Fibroblast of villous mesenchyme (primary cell): ENCODE results near the gene NAGLU. TPM values are rescaled to one million over a fixed set of nuclear protein-coding genes. Genes with fewer than 3 reads are reported as not detected.

ENCODE experiments used
- DNase-seq: peaks from one replicate; pipeline ENCODE4 v3.0.0-alpha.2; 2010; ENCODE audit warnings: low read depth
- H3K4me3 ChIP-seq: 2 replicates; pipeline ENCODE4 v1.5.1; 2011; ENCODE audit warnings: low read depth, mild to moderate bottlenecking, low read length
- total RNA-seq: library from RNA; depleted of rRNA; stranded (reverse); fragments of >200 nt; gene quantifications from 2 replicates; pipeline ENCODE4 v1.2.3, GENCODE V29; 2012
- TF ChIP-seq, protein P1 (sequence below): IDR thresholded peaks from 2 replicates; pipeline ENCODE4 v1.5.1; 2012; ENCODE audit warnings: low read depth, mild to moderate bottlenecking, low read length; ENCODE audit not compliant: insufficient read depth

NAGLU gene
- total RNA-seq, 1 donor, result 28.5 TPM

DNA sequence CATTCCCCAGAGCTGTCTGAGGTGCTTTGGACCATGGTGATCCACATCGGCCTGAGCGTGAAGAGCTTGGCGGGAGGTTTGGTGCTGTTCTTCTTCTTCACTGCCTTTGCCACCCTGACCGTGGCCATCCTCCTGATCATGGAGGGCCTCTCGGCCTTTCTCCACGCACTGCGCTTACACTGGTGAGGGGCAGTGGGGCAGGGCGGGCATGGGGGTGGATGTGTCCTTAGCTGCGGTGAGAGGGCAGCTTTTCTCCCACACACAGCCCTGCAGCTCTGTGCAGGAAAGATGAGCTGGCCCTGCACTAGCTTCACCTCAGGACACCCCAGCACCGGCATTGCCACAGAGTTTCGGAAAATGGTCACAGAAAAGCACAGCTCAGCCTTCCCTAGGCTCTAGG is 21.8 kb upstream of the NAGLU start:
- no peak for DNase-seq
- TF ChIP-seq, protein P1, sequence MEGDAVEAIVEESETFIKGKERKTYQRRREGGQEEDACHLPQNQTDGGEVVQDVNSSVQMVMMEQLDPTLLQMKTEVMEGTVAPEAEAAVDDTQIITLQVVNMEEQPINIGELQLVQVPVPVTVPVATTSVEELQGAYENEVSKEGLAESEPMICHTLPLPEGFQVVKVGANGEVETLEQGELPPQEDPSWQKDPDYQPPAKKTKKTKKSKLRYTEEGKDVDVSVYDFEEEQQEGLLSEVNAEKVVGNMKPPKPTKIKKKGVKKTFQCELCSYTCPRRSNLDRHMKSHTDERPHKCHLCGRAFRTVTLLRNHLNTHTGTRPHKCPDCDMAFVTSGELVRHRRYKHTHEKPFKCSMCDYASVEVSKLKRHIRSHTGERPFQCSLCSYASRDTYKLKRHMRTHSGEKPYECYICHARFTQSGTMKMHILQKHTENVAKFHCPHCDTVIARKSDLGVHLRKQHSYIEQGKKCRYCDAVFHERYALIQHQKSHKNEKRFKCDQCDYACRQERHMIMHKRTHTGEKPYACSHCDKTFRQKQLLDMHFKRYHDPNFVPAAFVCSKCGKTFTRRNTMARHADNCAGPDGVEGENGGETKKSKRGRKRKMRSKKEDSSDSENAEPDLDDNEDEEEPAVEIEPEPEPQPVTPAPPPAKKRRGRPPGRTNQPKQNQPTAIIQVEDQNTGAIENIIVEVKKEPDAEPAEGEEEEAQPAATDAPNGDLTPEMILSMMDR, result no peak
- no peak overlapping the region for H3K4me3 ChIP-seq

DNA sequence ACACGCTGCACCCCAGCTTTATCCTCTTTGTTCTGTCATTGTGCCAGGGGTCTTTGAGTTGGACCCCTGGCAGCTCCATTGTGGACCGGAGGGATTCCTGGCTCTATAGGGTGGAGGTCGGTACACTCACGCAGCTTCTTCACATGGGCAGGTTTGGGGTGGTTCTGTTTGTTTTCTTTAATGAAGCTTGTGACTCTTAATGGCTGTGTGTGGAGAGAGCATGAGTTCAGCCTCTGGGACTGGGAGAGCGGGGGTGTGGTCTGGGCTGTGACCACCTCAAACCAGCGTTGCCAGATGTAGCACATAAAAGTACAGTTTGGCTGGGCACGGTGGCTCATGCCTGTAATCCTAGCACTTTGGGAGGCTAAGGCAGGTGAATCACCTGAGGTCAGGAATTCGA is 21.2 kb upstream of the NAGLU start:
- no peak for DNase-seq
- TF ChIP-seq, protein P1, result no peak
- no peak overlapping the region for H3K4me3 ChIP-seq

DNA sequence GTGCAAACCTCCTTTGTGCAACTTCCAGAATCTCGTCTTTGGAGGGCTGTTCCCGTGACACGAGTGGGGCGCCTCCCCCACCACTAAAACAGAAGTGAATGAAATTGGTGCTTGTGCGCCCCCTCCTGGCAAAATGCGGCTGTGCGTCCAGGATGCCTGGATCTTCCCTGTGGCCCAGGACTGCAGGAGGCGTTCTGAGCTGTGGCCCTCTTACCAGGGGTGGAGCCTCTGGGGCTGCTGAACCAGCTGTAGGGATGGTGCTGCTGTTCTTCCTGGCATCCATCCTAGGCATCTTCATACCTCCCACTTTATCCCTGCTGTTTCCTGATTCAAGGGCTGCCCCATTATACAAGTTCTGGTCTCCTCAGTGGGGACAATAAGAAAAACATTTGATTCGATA is 18.5 kb upstream of the NAGLU start:
- no peak overlapping the region for H3K4me3 ChIP-seq
- peak; percentile 90 for DNase-seq
- TF ChIP-seq, protein P1, result peak; percentile 97

DNA sequence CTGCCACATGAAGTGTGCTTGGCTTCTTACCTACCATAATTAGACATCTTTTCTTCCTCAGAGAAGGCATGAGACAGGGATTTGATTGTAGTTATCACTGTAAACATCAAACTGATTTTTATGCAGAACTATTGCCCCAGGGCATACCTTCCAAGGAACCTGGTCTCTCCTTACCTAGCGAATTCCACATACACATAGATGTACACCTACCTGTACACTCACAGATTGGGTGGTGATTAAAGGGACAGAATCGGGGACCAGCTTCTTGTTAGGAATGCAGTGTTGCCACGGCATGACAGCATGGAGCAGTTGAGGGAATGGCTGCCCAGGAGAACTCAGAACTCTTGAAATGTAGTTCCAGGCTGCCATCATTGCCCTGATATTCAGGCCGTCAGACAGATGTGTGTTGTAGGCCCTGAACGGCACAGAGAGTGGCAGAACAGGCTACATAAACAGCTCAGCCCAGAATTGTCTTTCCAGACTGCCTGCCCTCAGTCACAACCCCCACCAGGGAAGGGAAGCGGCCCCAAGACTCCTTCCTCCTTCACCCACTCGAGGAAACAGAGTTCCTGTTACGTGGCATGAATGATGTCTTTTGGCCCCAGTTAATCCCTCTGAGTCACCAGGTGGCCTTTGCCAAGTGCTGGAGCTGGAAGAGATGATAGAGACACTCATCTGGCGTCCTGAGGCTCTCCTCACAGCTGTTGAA is 17.8 kb upstream of the NAGLU start:
- TF ChIP-seq, protein P1, result no peak

DNA sequence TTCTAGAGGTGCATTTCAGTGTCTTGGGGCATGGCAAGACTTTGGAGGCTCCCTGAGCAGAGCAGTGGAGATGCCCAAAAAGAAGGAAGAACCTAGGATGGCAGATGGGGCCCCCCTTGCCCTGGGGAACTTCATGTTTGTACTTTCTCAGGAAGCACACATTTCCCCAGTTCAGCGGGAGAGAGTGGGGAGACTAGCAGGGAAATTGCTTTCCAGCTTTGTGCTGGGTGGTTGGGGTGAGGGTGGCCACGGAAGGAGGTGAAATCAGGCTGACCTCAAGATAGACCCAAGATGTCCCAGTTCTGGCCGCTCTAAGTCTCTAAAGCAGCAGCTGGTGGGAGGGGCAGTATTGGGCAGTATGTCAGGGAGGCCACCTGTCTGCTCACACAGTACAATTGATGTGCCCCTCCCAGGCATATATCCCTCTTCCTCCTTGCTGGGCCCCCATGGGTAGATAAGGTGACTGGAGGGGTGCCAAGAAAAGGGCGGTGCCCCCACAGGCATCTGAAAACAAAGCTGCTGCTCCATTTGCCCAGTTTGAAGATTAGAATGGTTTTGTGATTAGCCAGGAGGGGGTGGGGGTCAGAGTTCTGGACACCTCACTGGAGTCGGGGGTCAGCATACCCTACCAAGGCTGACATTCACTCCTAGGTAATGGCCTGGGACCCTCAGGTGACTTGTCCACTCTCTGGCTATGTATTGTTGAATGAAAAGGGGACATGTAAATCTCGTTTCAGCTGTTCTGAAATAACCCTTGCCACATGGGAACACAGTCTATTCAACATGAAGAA is 17.1 kb upstream of the NAGLU start:
- H3K4me3 ChIP-seq, result no peak overlapping the region
- DNase-seq, result peak; percentile 50
- TF ChIP-seq, protein P1, result no peak

More for the DNA sequence above, 17.8 kb upstream of the NAGLU start:
- DNase-seq, result peak; percentile 96
- no peak overlapping the region for H3K4me3 ChIP-seq

DNA sequence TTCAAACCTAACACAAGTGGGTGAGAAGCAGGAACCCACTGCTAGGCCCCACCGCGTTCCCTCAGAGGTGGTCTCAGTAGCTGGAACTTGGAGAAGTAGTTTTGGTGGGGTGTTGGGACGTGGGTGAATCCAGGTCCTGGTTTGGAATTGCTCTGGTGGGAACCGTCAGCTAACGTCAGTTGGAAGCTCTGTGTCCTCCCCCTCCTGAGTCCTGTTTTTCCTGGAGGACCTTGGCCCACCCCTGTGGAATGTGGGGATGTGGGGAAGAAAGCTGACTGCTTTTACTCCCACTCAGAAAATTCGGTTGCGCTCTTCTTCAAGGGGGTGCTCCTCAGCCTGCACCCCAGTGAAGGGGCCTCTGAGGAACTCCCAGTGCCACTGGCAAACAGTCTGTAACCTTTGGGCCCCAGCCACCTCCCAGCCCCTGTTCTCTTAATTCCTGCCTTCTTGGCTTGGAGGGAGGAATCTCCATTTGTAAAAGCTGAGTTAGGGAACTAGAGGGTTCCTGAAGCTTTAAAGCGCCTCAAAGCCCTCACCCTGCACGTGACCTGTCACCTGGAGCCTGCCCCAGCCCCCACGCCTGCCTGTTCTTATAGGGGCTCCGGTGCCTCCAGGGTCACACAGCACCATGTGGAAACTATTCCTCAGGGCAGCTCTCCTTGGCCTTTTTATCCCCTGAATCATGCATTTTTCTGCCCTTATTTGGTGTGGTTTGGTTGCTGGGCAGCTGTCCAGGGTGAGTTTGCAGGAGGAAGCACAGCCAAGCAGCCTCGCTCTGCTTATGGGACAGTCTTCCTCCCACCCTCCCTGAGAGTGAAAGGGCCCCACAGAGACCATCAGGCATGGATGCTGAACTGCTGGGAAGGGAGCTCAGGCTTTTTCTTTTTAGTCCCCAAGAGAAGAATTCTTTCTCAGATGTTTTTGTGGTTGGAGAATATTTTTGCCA is 16.2 kb upstream of the NAGLU start:
- TF ChIP-seq, protein P1, result no peak
- DNase-seq, result peak; percentile 98
- no peak overlapping the region for H3K4me3 ChIP-seq
